ENCODE results near the gene SENP6.
"Not testable (repeated sequence)": the region's sequence is repeated elsewhere in the genome, so short reads cannot be mapped to it uniquely, and the experiment has no call there.

DNA sequence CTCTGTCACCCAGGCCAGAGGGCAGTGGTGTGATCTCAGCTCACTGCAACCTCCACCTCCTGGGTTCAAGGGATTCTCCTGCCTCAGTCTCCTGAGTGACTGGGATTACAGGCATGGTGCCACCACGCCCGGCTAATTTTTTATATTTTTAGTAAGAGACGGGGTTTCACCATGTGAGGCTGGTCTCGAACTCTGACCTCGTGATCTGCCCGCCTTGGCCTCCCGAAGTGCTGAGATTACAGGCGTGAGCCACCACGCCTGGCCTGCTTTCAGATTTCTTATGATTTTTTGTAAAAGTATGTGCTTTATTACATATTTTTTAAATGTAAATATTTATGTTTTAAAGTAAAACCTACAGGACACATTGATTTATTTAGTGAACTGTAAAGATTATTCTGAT, 26.0 kb downstream of the SENP6 start:
- TF ChIP-seq, protein P1, sequence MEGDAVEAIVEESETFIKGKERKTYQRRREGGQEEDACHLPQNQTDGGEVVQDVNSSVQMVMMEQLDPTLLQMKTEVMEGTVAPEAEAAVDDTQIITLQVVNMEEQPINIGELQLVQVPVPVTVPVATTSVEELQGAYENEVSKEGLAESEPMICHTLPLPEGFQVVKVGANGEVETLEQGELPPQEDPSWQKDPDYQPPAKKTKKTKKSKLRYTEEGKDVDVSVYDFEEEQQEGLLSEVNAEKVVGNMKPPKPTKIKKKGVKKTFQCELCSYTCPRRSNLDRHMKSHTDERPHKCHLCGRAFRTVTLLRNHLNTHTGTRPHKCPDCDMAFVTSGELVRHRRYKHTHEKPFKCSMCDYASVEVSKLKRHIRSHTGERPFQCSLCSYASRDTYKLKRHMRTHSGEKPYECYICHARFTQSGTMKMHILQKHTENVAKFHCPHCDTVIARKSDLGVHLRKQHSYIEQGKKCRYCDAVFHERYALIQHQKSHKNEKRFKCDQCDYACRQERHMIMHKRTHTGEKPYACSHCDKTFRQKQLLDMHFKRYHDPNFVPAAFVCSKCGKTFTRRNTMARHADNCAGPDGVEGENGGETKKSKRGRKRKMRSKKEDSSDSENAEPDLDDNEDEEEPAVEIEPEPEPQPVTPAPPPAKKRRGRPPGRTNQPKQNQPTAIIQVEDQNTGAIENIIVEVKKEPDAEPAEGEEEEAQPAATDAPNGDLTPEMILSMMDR (IDR thresholded peaks at IDR 0.05), result not testable (repeated sequence)
- TF ChIP-seq POLR2A, POLR2AphosphoS5 (IDR thresholded peaks at IDR 0.05): not testable (repeated sequence)

All from prostate gland (tissue), 2 donors.